ENCODE measurements around the gene ZFYVE28.

DNA sequence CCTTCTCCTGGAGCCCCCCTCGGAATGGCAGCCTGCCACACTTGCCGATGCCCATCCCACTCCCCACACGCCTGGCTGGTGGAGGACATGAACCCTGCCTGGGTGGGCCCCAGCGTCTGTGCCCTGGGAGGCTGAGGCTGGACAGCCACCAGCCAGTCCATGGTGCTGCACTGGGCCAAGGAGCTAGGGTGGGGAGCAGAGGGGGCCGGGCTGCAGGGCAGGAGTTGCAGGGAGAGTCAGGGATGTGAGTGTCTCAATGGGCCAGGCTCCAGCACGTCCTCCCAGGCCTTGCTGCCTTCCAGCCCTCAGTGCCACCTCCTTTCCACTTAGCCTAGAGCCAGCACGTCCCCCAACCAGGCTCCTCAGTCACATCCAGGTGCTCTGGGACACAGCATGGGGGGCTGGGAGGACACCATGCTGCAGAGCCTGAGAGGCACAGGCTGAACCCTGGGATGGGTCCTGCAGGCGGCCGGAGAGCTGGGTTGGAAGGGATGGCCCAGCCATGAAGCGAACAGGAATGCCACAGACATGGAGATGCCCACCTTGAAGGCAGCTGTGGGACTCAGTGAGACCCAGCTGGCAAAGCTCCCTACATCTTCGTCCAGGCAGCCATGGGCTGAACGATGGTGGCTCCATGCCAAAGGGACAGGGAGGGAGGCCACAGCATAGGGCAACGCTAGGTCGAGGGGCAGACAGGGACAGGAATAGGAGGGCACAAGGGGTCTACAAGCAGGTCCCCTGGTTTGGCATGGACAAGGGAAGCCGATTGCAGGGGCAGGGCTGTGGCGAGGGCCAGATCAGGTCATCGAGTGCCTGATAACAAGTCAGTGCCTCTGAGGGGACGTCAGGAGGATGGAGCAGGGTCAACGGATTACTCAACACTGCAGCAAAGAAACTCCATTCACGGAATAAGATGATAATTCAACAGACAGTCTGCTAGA, 126.5 kb downstream of the ZFYVE28 start:
- TF ChIP-seq KDM1A (IDR thresholded peaks at IDR 0.05; ENCODE audit: borderline replicate concordance), result no peak
- TF ChIP-seq SREBF1 (IDR thresholded peaks at IDR 0.05; ENCODE audit: low read length), result no peak
- no peak for TF ChIP-seq BHLHE40 (IDR thresholded peaks at IDR 0.05; ENCODE audit: borderline replicate concordance in 1 of 2, low read depth in 2 of 2, low read length in 1 of 2)
- no peak for TF ChIP-seq EZH2 (IDR thresholded peaks at IDR 0.05; ENCODE audit: borderline replicate concordance, control insufficient read depth, low read depth, low read length)
- TF ChIP-seq, protein P1, sequence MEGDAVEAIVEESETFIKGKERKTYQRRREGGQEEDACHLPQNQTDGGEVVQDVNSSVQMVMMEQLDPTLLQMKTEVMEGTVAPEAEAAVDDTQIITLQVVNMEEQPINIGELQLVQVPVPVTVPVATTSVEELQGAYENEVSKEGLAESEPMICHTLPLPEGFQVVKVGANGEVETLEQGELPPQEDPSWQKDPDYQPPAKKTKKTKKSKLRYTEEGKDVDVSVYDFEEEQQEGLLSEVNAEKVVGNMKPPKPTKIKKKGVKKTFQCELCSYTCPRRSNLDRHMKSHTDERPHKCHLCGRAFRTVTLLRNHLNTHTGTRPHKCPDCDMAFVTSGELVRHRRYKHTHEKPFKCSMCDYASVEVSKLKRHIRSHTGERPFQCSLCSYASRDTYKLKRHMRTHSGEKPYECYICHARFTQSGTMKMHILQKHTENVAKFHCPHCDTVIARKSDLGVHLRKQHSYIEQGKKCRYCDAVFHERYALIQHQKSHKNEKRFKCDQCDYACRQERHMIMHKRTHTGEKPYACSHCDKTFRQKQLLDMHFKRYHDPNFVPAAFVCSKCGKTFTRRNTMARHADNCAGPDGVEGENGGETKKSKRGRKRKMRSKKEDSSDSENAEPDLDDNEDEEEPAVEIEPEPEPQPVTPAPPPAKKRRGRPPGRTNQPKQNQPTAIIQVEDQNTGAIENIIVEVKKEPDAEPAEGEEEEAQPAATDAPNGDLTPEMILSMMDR (IDR thresholded peaks at IDR 0.05 in 2 of 3, conservative IDR thresholded peaks at IDR 0.05 in 1 of 3; ENCODE audit: control insufficient read depth in 2 of 3, extremely low read depth in 1 of 3, insufficient read depth in 1 of 3, low read depth in 3 of 3, low read length in 3 of 3), result no peak
- TF ChIP-seq, protein P2, sequence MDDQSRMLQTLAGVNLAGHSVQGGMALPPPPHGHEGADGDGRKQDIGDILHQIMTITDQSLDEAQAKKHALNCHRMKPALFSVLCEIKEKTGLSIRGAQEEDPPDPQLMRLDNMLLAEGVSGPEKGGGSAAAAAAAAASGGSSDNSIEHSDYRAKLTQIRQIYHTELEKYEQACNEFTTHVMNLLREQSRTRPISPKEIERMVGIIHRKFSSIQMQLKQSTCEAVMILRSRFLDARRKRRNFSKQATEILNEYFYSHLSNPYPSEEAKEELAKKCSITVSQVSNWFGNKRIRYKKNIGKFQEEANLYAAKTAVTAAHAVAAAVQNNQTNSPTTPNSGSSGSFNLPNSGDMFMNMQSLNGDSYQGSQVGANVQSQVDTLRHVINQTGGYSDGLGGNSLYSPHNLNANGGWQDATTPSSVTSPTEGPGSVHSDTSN (IDR thresholded peaks at IDR 0.05; ENCODE audit: insufficient replicate concordance, low read depth, low read length), result no peak
- no peak for TF ChIP-seq SMC3 (IDR thresholded peaks at IDR 0.05; ENCODE audit: borderline replicate concordance, low read length)
- no peak for TF ChIP-seq HDGF (IDR thresholded peaks at IDR 0.05)
- no peak for TF ChIP-seq NFYB (IDR thresholded peaks at IDR 0.05; ENCODE audit: insufficient read depth, low read depth, low read length)
- no peak for TF ChIP-seq RFX5 (IDR thresholded peaks at IDR 0.05; ENCODE audit: low read depth, low read length)
- no peak for TF ChIP-seq MEF2A (IDR thresholded peaks at IDR 0.05; ENCODE audit: insufficient read depth, low read depth, low read length)
- no peak for TF ChIP-seq ASH2L (IDR thresholded peaks at IDR 0.05; ENCODE audit: borderline replicate concordance, low read depth)
- no peak for TF ChIP-seq POLR2AphosphoS5 (IDR thresholded peaks at IDR 0.05; ENCODE audit: low read length)
- no peak for TF ChIP-seq SRF (IDR thresholded peaks at IDR 0.05; ENCODE audit: low read depth in 2 of 2, low read length in 2 of 2)

All from GM12878 (cell line).